Loucy (cell line): ENCODE measurements around the gene SH3PXD2A.

ENCODE experiments used
- CTCF ChIP-seq: fragments of 200-600 bp; sonication (generic); conservative IDR thresholded peaks from 2 replicates; pipeline ENCODE4 v1.5.1; 2014; ENCODE audit warnings: mild to moderate bottlenecking, antibody characterized with exemption, low read length
- EZH2phosphoT487 ChIP-seq: fragments of 200-600 bp; IDR thresholded peaks from 2 replicates; pipeline ENCODE4 v1.6.1; 2018; ENCODE audit warnings: antibody characterized with exemption, mild to moderate bottlenecking, moderate library complexity, borderline replicate concordance

DNA sequence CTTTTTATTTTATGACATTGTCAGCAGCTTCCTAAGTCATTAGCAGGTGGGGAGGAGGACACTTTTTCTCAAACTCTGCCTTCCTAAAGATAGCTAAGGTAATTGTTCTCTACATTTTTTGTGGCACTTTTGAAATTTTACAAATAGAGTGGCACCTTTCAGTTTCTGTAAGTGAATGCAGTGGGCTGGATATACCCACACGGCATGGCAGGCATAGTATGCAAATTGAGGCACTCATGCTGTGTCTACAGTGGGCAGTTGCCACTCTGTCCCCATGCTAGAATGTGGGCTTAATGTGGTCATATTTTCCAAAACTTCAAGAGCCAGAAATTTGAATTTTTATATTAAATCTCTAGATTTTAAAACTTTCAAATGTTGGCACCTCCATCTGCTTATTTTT is 12.8 kb upstream of the SH3PXD2A start:
- TF ChIP-seq CTCF: no peak
- TF ChIP-seq EZH2phosphoT487: no peak
